GM19351 (cell line): ENCODE results near the gene HTRA1.

Source experiments
- ATAC-seq: cut with Tn5 transposase; IDR thresholded peaks from one replicate; pipeline ENCODE4 v1.9.1; 2021; ENCODE audit warnings: mild to moderate bottlenecking, moderate library complexity; ENCODE audit not compliant: unreplicated experiment

HTRA1 gene

DNA sequence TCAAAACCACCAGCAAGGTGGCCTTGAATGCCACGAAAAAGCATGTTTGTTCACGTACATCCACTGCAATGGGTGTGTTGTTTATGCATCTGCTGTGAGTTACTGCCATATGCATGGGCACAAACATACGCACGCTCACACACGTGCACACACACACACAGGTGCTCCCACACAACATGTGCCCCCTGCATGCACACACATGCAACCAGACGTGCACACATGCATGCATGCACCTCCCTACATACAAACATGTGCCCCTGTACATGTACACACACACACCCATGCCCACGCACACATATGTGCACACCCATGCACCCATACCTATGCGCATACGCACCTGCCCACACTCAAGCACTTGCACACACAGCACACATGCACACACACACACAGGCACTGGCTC lies 89.1 kb downstream of the HTRA1 start:
- no peak for ATAC-seq

DNA sequence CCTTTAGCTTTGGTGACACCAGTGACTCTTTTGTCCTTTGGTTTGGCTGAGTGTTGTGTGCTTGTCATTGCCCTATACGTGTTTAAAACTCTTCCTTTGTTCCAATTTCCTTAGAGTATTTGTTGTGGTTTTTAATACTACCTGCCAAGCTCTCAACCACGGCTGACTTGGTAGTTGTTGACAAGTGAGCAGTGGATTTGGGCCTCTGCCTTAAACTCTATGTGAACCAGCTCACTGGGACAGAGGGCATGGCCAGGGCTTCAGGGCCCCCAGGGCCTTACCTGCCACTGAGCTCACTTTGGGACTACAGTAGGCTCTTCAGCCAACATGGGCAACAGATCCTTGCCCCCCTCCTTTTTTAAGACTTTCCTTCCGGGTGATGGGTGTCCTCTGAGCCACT lies 89.6 kb downstream of the HTRA1 start:
- ATAC-seq = no peak

DNA sequence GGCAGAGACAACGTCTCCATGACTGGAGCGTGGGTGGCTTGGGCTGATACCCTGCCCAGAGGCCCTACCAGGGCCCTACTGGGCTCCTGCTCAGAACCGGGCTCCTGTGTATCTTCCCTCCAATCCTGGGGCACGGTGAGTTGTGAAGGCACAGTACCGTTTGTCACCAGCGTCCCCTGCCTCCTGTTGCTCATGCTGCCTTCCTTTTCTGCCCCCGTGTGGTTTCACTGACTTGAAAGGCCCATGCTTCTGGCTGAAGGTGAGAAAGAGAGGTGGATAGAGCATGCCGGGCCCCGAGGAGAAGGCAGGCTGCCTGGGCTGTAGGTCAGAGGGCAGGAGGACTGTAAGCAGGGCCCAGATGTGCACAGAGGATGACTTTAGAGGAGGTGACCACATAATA lies 90.1 kb downstream of the HTRA1 start:
- ATAC-seq = no peak

DNA sequence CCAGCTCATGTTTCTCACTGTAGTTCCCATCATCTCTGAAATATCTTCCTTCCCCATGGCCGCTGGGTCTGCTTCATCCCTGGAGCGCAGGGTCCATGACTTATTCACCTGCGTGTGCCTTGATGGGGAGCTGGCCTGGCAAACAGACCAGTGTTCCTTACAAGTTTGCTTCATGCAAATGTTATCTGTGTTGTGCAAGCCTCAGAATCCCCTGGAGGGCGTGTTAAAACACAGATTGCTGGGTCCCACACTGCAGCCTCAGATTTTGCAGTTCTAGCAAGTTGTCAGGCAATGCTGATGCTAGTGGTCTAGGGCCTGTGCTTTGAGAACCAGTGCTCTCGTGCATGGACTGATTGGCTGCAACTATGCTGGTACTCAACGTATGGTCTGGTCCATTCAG lies 92.0 kb downstream of the HTRA1 start:
- ATAC-seq = no peak

DNA sequence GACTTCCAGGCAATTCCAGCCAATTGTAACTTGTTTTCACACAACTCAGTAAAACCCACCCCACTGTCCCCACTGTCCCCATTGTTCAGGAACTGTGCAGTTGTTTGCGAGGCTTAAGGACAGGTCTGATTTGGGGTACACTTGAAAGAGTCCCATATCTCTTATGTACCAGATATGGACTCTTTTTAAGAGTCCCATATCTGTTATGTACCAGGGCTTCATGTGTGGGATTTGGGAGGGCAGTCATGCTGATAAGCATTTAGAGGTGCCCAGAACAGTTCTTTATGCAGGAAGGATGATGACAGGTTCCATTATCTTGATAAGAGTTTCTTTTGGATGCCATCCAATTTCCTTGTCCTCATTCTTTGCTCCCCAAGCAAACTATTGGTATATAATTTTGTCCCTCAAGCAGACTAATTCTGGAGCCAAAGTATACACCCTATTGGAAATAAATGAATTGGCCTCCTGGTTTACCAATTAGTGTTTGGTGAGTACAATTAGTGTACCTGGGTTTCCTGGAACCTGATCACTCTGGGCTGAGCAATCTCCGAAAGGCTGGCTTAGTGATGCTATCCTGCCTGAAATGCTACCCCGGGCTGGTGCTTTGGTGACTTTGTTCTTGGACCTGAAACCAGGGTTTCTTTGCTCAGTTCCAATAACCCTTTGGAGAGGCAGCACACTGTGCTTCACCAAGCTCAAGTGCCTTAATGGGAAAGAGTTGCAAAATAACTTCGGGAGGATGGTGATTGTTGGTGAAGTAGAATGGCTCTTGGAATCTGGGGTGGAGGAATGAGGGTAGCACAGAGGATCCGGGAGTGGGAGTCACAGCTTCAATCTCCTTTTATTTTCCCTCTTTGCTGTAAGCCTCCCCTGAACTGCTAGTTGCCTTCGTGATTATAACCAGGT lies 93.0 kb downstream of the HTRA1 start:
- ATAC-seq = no peak

DNA sequence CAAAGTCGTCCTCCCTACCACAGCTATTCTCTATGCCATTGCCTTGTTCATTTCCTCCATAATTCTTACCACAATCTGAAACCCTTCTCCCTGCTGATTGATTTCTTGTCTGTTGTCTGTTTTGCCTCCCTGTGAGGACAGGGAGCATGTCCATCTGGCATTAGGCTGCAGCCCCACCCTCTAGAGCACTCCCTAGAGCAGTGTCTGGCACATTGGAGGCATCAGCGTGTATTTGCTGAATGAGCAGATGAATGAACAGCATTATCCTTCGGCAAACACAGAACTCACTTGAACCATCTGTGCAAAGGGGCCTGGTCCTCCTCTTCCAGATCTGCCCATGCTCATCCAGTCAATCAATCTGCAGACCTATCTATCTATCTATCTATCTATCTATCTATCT lies 94.1 kb downstream of the HTRA1 start:
- ATAC-seq = no peak

DNA sequence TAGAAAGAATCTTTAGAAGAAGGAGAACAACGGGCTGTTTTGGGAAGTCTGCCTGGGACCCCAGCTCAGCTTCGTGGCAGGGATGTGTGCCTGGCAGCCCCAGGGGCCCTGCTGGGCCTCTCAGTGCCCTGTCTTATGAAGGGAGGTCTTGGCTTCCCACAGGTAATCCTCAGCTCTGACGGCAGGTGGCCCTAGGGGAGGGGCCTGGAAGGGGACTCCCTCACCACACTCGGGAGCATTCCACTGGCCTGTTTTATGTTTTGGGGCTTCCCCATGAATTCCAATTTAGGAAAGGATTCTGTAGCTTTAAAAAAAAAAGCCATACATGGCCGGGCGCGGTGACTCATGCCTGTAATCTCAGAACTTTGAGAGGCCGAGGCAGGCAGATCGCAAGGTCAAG lies 96.2 kb downstream of the HTRA1 start:
- ATAC-seq = no peak

DNA sequence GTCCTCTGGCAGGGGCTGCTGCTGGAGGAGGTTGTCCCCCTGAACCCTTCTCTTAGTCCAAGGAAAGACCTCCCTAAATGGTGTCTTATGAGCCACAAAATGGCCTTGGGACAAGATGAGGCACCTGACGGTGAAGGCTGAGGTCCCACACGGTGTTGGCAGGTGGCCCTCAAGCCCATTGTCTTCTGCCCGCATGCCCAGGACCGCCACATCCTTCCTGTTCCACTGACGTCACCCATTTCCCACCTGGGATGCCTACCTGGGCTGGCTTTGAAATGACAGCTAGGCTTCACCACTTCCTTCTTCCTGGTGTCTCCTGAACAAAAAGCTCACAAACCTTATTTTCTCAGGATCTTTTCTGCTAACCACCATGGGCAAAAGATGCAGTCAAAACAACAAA lies 97.1 kb downstream of the HTRA1 start:
- no peak for ATAC-seq

DNA sequence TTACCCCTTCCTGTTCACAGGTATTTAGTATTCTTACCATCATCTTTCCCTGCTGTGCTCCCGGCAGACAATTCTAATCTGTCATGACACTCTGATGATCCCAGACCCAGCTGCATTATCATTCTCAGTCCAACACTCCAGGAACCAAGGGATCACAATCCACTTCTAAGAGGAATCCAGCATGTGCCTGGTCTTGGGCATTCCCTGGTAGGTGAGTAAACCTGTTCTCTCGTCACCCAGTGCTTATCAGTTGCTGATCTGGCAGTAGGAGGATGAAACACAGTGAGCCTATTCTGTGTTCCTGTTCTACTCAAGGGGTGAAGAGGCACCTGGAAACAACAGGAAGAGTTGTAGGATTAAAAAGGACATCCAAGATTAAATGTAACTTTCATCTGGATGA lies 97.9 kb downstream of the HTRA1 start:
- ATAC-seq = no peak

DNA sequence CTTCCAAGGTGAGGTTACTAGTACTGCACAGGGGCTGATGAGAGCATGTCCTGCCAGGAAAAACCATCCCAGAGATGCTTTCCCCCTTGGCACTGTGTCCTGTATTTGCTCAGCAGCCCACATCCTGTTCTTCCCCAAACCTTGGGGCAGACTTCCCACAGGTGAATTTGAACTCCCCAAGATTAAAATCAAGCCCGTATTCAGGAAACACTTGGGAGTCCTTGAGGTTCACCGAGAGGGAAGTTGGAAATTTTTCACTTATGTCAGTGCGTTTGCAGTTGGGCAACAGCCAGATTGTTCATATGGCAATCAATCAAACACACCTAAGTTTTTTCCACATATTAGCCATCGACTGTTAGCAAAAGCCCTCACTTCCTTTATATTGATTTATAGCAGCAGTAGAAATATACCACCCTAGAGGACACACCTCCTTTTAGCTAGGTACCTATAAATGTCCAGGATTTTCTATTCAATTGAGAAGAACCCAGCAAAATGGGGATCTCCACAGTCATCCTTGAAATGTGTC lies 99.0 kb downstream of the HTRA1 start, which contains the start of gene DMBT1:
TSS of gene DMBT1 (plus strand) at position 476 of the 526 bp plus-strand sequence. CDS start at position 493, 17 bp downstream.
- no peak for ATAC-seq

DNA sequence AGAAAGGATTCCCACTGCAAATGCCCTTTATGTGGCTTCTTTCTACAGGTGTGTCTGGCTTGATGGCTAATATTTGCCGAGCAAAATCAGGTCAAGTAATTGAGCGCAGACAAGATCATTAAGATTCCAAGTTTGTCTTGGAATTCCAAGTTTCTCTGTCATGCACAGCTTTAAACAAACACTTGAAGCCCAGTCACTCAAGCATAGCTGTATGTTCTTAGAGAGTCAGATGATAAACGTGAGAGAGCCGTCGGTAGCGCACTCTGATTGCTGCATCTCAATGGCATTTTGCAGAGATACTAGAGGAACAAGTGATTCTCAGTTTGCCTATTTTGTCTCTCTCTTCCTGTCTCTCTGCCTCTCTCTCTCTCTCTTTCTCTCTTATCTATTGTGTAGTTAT lies 99.9 kb downstream of the HTRA1 start:
- no peak for ATAC-seq

DNA sequence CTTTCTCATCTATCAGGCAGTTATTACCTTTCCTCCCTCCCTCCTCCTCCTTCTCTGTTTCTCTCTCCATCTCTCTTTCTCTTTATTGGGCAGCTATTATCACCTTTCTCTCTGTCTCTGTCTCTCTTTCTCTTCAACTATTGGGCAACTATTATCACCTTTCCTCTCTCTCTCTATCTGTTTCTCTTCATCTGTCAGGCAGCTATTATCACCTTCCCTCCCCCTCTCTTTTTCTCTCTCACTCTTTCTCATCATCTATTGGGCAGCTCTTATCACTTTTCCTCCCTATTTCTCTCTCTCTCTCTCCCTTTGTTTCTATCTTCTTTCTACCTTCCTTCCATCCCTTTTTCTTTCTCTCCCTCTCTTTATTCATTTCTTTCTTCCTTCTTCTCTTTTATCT lies 100.4 kb downstream of the HTRA1 start:
- ATAC-seq = no peak
